Measurements from ENCODE around the gene CETP.
"Not testable (repeated sequence)": the region's sequence is repeated elsewhere in the genome, so short reads cannot be mapped to it uniquely, and the experiment has no call there.

The CETP gene

DNA sequence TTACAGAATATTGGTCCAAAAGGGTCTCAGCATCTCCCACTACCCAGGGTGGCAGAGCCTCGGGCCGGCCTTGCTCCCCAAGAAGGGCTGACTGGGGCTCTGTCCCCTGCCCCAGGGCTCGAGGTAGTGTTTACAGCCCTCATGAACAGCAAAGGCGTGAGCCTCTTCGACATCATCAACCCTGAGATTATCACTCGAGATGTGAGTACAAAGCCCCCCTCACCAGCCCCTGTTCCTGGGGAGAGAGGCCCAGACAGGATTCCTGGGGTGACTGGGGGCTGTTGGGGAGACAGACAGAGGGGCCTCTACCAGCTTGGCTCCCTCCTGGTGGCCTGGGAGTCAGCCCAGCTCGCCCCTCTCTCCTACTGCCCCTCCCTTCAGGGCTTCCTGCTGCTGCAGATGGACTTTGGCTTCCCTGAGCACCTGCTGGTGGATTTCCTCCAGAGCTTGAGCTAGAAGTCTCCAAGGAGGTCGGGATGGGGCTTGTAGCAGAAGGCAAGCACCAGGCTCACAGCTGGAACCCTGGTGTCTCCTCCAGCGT, 21.5 kb downstream of the CETP start:
- DNase-seq, result no peak

DNA sequence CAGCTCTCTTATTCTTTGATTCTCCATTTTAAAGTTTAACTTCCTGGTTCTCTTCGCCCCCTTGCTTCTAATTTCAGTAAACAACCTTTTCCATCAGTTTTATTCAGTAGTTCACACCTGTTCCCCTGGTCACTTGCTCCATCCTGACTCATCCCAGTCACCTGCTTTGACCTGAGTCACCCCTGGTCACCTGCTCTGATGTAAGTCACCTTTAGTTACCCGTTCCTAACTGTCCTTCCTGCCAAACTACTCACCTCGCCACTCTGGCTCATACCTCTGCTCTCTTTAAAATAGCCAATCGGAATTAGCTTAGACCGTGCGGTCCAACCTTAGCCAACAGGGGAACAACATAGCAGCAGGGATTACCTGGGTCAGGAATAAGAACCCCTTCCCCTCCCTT, 22.9 kb downstream of the CETP start:
- no peak for DNase-seq

DNA sequence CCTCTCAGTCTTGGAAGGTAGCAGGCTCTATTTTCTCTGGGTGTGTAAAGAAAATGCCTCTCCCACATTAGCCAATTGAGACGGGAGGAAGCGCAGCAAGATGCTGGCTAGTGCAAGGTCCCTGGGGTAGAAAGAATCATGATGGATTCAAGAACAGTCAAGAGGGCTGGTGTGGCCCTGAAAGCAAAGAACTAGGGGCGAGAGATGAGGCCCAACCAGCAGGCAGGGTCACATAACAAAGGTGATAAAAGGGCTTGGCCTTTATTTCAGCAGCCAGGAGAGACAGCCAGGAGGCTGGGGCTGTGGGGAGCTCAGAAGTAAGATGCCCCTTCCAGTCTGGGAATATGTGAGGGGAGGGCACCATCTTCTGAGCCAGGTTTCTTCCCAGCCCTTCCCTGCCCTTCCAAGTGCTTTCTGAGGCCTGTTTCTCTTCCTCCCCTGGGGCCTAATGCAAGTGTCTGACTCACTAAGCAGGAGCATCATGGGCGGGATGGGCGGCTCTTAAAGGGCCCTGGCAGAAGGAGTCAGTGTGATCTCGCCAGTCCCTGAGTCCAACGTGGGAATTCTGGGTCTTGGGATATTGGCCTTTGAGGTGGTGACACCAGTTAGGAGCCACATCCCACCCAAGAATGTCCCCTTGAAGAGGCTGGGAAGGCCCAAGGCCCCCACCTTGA, 23.7 kb downstream of the CETP start:
- peak; percentile 89 for DNase-seq

GRCh38 chr16:56985962-56986360, 24.2 kb downstream of the CETP start:
- no peak for DNase-seq

DNA sequence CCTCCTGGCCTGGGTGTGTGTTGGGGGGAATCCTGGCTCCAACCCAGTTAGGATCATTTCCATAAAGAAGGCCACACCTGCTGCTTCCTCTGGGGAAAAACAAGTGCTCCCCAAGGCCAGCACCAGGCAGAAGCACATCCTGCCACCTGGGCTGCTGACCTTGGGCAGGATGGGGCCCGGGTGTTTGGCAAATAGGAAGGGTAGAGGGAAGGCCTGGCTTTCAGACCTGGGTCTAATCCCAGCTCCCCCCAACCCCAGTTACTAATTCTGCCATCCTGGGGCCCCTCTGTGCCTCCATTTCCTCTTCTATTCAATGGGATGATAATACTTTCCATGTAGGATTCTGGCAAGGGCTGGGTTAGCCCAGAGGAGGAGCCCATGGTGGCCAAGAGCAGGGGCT, 24.6 kb downstream of the CETP start:
- no peak for DNase-seq

- not testable (repeated sequence) for DNase-seq
Observed at GRCh38 chr16:56986908-56987307, 25.2 kb downstream of the CETP start.

GRCh38 chr16:56987692-56988091, 25.9 kb downstream of the CETP start:
- no peak for DNase-seq

GRCh38 chr16:56988161-56988947, 26.6 kb downstream of the CETP start:
- no peak for DNase-seq

DNA sequence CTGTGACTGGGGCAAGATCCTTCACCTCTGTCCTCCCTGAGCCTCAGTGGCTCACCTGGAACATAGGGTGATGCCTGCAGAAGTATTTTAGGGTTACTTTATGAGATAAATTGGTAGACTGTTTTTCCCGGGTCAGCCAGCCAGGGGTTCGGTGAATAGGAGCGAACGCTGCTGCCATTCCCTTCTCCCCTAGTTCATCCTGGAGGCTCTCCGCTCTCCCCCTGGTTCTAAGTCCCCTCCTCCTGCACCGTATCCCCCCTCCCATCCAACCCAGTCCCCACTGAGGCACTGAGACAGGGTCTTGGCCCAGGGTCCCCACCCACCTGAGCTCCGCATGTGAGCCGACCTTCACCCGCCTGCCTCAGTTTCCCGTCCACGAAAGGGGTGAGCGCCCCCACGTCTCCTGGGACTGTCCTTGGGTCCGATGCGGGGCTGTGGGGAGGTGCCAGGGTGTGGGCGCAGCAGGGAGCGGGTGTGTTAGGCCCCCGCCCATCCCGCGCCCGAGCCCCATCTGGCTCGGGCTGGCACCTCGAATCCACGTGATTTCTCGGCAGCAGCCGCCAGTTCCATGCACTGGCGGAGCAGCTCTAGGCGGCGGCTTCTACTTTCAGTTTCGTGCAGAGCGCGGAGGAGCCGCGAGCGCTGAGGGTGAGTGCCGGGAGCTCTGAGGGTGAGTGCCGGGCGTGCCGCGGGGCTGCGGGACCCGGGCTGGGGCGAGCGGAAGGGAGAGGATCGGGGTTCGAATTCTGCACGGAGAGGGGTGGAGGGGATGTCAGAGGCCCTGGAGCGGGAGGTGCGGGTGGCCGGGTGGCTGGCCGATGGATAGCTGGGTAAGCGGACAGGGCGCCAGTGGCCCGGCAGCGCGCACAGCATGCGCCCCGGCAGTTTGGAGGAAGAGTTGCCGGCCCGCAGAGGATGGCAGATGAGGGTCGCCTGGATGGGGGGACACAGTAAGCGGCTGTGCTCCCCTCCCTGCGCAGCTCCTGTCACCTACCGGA, 27.5 kb downstream of the CETP start, which contains the start of gene NLRC5:
Gene NLRC5 (plus strand): TSS at position 610 of the 998 bp plus-strand sequence. CDS start 31,156 bp downstream, outside the sequence.
- DNase-seq, result peak; percentile 83

DNA sequence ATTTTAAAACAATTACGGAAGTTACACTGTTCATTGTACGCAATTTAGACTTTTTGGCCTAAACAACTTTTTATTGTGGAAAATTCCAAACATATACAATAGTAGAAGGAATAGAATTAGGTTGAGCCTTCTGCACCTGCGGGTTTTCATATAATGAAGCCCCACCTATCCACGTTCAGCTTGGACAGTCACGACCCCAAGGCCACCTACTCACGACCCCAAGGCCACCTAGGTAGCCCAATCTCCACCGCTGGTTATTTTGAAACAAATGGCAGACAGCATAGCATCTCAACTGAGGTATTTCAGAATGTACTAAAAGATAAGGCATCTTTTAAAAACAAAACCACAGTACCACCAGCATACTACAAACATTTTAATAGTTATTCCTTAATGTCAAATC, 28.2 kb downstream of the CETP start:
- DNase-seq, result no peak

GRCh38 chr16:56990407-56991286, 28.9 kb downstream of the CETP start:
- no peak for DNase-seq

GRCh38 chr16:56992431-56992830, 30.7 kb downstream of the CETP start:
- not testable (repeated sequence) for DNase-seq

- no peak for DNase-seq
Observed at GRCh38 chr16:56993204-56993603, 31.5 kb downstream of the CETP start.

DNA sequence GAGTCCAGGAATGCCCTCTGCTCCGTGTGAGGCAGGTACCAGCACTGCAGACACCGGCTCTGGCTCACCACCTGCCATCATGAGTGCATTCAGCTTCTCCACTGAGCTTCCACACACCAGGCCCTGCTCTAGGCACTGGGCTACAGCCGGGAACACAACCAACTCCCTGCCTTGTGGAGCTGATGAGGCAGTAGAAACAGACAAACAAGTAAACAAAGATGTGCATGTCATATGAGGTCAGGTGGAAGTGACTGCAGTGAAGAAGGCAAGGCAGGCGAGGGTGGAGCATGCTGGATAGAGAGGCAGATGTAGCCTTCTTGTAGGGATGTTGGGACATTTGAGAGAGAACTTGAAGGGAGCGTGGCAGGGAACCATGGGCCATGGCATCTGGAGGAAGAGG, 32.6 kb downstream of the CETP start:
- DNase-seq, result no peak

DNA sequence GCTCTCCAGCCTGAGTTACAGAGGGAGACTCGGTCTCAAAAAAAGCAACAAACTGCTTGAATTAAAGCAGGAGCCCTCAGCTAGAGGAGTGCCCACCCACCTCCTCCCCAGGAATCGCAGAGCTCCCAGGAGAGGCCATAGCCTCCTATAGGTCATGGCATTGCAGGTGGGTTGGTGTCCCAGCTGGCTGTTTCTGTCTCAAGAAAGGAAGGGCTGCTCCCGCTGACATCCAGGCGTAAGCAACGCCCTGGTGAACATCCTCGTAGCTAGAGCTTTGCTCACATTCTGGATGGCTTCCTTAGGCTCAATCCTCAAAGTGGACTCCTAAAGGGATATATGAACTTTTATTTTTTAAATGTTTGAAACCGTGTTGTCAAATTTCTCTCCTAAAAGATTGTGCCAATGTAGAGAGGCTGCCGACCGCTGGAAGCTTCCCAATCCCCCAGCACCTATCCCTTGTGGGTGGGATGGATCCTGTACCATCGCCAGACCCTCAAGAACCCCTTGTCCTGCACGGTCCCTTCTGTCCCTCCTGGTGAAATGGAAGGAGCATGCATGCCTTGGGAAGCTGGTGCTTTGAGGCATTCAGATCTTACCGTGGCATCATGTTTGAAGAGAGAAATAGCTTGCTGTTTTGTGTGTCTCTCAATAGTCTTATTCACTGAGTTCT, 33.5 kb downstream of the CETP start:
- DNase-seq, result no peak

DNA sequence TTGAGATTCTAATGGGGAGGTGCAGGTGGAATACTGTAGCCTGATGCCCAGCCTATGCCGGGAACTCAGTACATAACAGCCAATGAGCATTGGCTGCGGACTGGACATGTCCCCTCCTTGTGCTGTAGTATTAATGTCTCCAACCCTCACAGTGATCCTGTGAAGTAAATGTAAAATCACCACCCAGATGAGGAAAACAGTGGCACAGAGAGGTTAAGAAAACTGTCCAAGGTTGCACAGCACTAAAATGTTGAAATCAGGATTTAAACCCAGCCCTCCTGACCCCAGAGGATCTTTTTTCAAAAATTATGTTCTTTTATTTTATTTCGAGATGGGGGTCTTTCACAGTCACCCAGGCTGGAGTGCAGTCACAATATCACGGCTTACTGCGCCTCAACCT, 35.5 kb downstream of the CETP start:
- DNase-seq, result no peak

DNA sequence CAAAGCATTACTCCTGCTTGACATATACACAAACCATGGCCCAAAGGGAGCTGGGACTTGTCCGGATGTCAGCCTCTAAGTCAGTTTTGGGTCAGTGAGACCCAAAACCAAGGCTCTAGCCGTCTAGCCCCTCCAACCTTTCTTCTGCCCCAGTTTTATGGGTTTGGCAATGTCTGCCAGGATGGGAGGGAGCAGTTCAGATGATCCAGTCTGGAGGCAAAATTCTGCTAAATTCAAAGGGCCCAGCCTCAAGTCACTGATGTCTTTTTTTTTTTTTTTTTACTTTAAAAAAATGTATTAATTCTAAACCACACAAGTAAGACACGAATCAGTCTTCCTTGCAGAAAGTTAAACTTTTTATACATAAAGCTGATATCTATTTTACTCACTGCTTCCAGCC, 36.2 kb downstream of the CETP start:
- no peak for DNase-seq

GRCh38 chr16:56998352-56998751, 36.6 kb downstream of the CETP start:
- no peak for DNase-seq

GRCh38 chr16:56998861-56999260, 37.1 kb downstream of the CETP start:
- no peak for DNase-seq

DNA sequence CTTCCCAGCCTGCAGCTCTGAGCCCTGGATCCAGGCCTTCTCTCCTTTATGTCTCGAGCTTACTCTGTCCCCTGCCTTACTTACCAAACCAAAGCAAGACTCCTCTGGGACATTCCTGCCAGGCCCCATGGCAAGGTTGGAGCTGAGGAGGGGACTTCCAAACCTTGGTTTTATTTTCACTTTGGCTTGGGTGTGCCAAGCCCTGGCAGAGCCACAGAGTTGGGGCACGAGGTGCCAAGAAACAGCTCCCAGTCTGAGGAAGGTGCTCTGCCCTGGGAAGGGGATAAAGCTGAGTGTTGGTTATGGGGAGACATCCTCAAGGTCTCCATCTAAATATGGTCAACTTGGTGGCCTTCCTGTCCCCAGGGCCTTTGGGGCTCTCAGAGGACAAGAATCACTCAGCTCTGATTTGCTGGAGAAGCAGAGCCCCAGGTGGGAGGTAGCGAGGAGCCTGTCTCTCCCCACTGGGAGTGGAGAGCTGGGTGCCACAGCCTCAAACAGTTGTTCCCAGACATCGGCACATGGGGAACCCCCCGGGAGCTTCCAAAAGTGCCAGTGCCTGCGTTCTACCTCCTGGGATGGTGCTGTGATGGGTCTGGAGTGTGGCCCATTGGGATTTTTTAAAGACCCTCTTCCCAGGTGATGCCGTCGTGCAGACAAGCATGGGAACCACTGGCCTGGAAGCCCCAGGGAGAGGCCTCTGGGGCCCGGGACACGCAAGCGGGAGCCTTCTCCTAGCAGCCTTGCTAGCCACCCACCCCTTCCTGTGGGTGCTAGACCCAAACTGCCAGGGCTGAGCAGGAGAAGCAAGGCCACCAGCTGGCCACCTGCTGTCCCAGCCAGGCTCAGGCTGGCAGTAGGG, 37.9 kb downstream of the CETP start:
- DNase-seq, result no peak
